Adrenal gland (tissue), 12 donors: ENCODE data around the gene RAB27A. TPM values are rescaled to one million over a fixed set of nuclear protein-coding genes. Genes with fewer than 3 reads are reported as not detected.
"Not testable (repeated sequence)": the region's sequence is repeated elsewhere in the genome, so short reads cannot be mapped to it uniquely, and the experiment has no call there.

Experiments used
- DNase-seq, 7 donors: peaks; one replicate each; pipeline ENCODE4 v3.0.0-alpha.2; 2019 to 2020
- H3K27ac ChIP-seq, 5 donors: fragments of 200-600 bp; sonication (generic) in 4 of 5; 1 replicate in 3 of 5; 2 replicates in 2 of 5; pipeline versions ENCODE4 v1.5.1 to v1.8.0; 2016 to 2020; ENCODE audit warnings: mild to moderate bottlenecking in 1 of 5
- H3K27me3 ChIP-seq: fragments of 200-600 bp; 2 replicates; pipeline ENCODE4 v1.8.0; 2021
- H3K36me3 ChIP-seq, 2 donors: fragments of 200-600 bp; replicated peaks in 1 of 2; 1 replicate in 1 of 2; 2 replicates in 1 of 2; pipeline versions ENCODE4 v1.5.1 to v1.8.0; 2018 to 2022
- H3K4me1 ChIP-seq, 2 donors: fragments of 200-600 bp; replicated peaks in 1 of 2; 1 replicate in 1 of 2; 2 replicates in 1 of 2; pipeline versions ENCODE4 v1.5.1 to v1.8.0; 2018 to 2021
- H3K4me3 ChIP-seq, 4 donors: fragments of 200-600 bp; sonication (generic) in 3 of 4; one replicate each; pipeline ENCODE4 v1.5.1; 2016 to 2018
- H3K9me3 ChIP-seq, 3 donors: fragments of 200-600 bp; sonication (generic) in 1 of 3; replicated peaks in 1 of 3; 1 replicate in 2 of 3; 2 replicates in 1 of 3; pipeline versions ENCODE4 v1.5.1 to v1.8.0; 2016 to 2021
- CTCF ChIP-seq, 6 experiments: fragments of 450-650 bp in 4 of 6; fragments of 200-600 bp in 2 of 6; sonication (generic) in 1 of 6; IDR thresholded peaks; 1 replicate in 5 of 6; 2 replicates in 1 of 6; pipeline versions ENCODE4 v1.5.1 to v1.8.0; 2016 to 2021; ENCODE audit warnings: antibody characterized with exemption in 6 of 6, mild to moderate bottlenecking in 2 of 6, moderate library complexity in 1 of 6
- POLR2A ChIP-seq, 2 donors: fragments of 450-650 bp; IDR thresholded peaks; one replicate each; pipeline ENCODE4 v1.6.1; 2017; ENCODE audit warnings: antibody characterized with exemption in 2 of 2, mild to moderate bottlenecking in 2 of 2, moderate library complexity in 1 of 2
- WGBS, 4 donors: extraction: QIAGEN DNeasy Blood & Tissue Kit in 2 of 4; methylation state at CpG; one replicate each; pipeline versions ENCODE4 v1.1.5 to v1.1.7; 2013 to 2017; 5-methylcytosine and 5-hydroxymethylcytosine counted together
- intact Hi-C, 2 donors: fragments of 100-400 bp; cut with DNase I; formaldehyde crosslinking; loops; one replicate each; pipeline versions ENCODE4 v1.14.1 to v1.15.0; 2022 to 2023
- polyA plus RNA-seq, 3 donors: library from polyadenylated mRNA; stranded (reverse); fragments of 200-250 nt in 2 of 3; fragments of 350-450 nt in 1 of 3; fragmentation: Illumina TruSeq in 1 of 3; extraction: RNeasy Lipid Tissue Mini Kit (QIAGEN cat#74804) in 1 of 3; gene quantifications; one replicate each; pipeline ENCODE4 v1.2.3, GENCODE V29; 2013 to 2014
- total RNA-seq, 9 donors: library from RNA; depleted of rRNA in 4 of 9; stranded (reverse); fragments of >200 nt in 4 of 9; fragments of 120-200 nt in 1 of 9; fragmentation: NEBNext Ultra II Directional in 1 of 9; extraction: Animal tissue kit (Norgen Biotek cat#: 25700) in 1 of 9; gene quantifications; one replicate each; pipeline versions ENCODE4 v1.1.0 to v1.2.4, GENCODE V29; 2013 to 2023
- donor health status: healthy with polysubstance abuse.
- donor health status: Bipolar disorder and iron deficiency.
- donor health status: DM: yes; HTN: yes; CAD: no.
- donor health status: DM: no; HTN: no; CAD: no.
- donor health status: DM: no; HTN: no; CAD: no.
- donor health status: DM: yes; HTN: yes; CAD: no.

The RAB27A gene
- total and polyA plus RNA-seq, 12 donors: 7.1 to 102 (median 32.2) TPM

- TF ChIP-seq CTCF (IDR thresholded peaks at IDR 0.05): no peak
- no peak for TF ChIP-seq POLR2A (IDR thresholded peaks at IDR 0.05)
- DNase-seq: no peak
- peaks cover 4 to 32% of the 10 kb centered on the region in 2 donors for H3K4me1 ChIP-seq
- peak overlapping the region in 1 of 4 donors; percentile 79 for H3K4me3 ChIP-seq
- H3K36me3 ChIP-seq: no peaks in the 10 kb centered on the region
- no peak overlapping the region for H3K27ac ChIP-seq
- intact Hi-C loops: no loop called here
- H3K27me3 ChIP-seq: no peaks in the 10 kb centered on the region
- no peaks in the 10 kb centered on the region for H3K9me3 ChIP-seq
- WGBS, 4 donors: 58 to 63% (median 59%) methylated on average over 2 of the region's 2 CpGs
These were observed 30.6 kb upstream of the RAB27A start for GRCh38 chr15:55320238-55320550.

GRCh38 chr15:55319537-55320237 is 30.1 kb upstream of the RAB27A start:
- Histone ChIP-seq H3K4me1 (peaks cover 4 to 32% of the 10 kb centered on the region in 2 donors), H3K4me3 (peak overlapping the region; percentile 44 to 95 (median 74)), H3K36me3 (no peaks in the 10 kb centered on the region), H3K27me3 (no peaks in the 10 kb centered on the region), H3K9me3 (no peaks in the 10 kb centered on the region), H3K27ac (peak overlapping the region in 2 of 5 donors; percentile 90 to 96)
- TF ChIP-seq POLR2A (IDR thresholded peaks at IDR 0.05) (no peak), CTCF (IDR thresholded peaks at IDR 0.05) (no peak)
- intact Hi-C loops: no loop called here
- DNase-seq: peak in 1 of 7 donors; percentile 16
- WGBS, 4 donors: 50 to 69% (median 62%) methylated on average over 4 of the region's 4 CpGs

- Histone ChIP-seq H3K27ac (peak within 1 kb of the TSS; percentile 83 to 96 (median 90)), H3K36me3 (peaks cover 0 to 2% of the 10 kb centered on the region in 2 donors), H3K27me3 (no peaks in the 10 kb centered on the region), H3K9me3 (no peaks in the 10 kb centered on the region), H3K4me1 (peaks cover 4 to 32% of the 10 kb centered on the region in 2 donors), H3K4me3 (peak within 1 kb of the TSS; percentile 44 to 95 (median 74))
- DNase-seq: peak; percentile 83 to 93 (median 87)
- peak in 1 of 2 donors; percentile 75 for TF ChIP-seq POLR2A (IDR thresholded peaks at IDR 0.05)
- TF ChIP-seq CTCF (IDR thresholded peaks at IDR 0.05): peak in 3 of 6 experiments; percentile 18 to 25 (median 25)
- intact Hi-C loops: no loop called here
- WGBS, 4 donors: 0 to 2% (median 1%) methylated on average over 30 to 49 of the region's 49 CpGs
These were observed 29.2 kb upstream of the RAB27A start, which contains the start of the genes PIGB and PIGBOS1 for GRCh38 chr15:55318588-55319494. PIGB (plus strand) TSS chr15:55319222; CDS start chr15:55319251, 29 bp downstream. PIGBOS1 (minus strand) TSS chr15:55319123; CDS start chr15:55317792, 1,331 bp downstream.

- H3K27ac ChIP-seq, intact Hi-C loops, H3K27me3 ChIP-seq, H3K9me3 ChIP-seq, H3K4me1 ChIP-seq, DNase-seq, H3K4me3 ChIP-seq, H3K36me3 ChIP-seq: not testable (repeated sequence)
- 89 to 93% methylated on average over 8 to 18 of the region's 32 CpGs; no CpG with 5 or more reads in 2 of the 4 donors for WGBS, 4 donors
These were observed 13.2 kb upstream of the RAB27A start for GRCh38 chr15:55302801-55303200.
